Measurements from ENCODE around the gene ARID1B. TPM values are rescaled to one million over a fixed set of nuclear protein-coding genes. Genes with fewer than 3 reads are reported as not detected.

Gene ARID1B
- total and polyA plus RNA-seq, 4 donors = 7.0 to 49.0 (median 24.2) TPM

- WGBS = 87% methylated on average over 3 of the region's 3 CpGs
- Histone ChIP-seq H3K9me3 (ENCODE audit: control insufficient read depth in 4 of 4, low read length in 3 of 4) (no peaks in the 10 kb centered on the region), H3K4me1 (ENCODE audit: control insufficient read depth in 4 of 4, insufficient read depth in 4 of 4, low read length in 3 of 4) (peaks cover 4 to 17% (median 12%) of the 10 kb centered on the region in 4 donors), H3K4me3 (ENCODE audit: low read depth in 1 of 3, low read length in 3 of 3) (no peak overlapping the region), H3K36me3 (ENCODE audit: control insufficient read depth in 4 of 4, insufficient read depth in 3 of 4, low read depth in 1 of 4, low read length in 3 of 4) (peaks cover 11 to 32% (median 23%) of the 10 kb centered on the region in 4 donors), H3K27me3 (ENCODE audit: control insufficient read depth in 4 of 4, insufficient read depth in 4 of 4, low read length in 3 of 4) (no peaks in the 10 kb centered on the region), H3K9ac (ENCODE audit: low read depth in 1 of 2, low read length in 2 of 2) (no peak overlapping the region), H3K27ac (ENCODE audit: low read depth in 1 of 2, low read length in 2 of 2) (peak overlapping the region in 1 of 2 donors; percentile 45)
- TF ChIP-seq NR2F2 (IDR thresholded peaks at IDR 0.05) = no peak
- no peak for TF ChIP-seq FOXA2 (IDR thresholded peaks at IDR 0.05)
- no peak for TF ChIP-seq MAX (IDR thresholded peaks at IDR 0.05)
- no peak for TF ChIP-seq CTCF (IDR thresholded peaks at IDR 0.05; ENCODE audit: low read depth, low read length, missing input control)
- TF ChIP-seq EGR1 (IDR thresholded peaks at IDR 0.05; ENCODE audit: low read depth in 2 of 2) = no peak
- TF ChIP-seq HNF4A (conservative IDR thresholded peaks at IDR 0.05) = no peak
- no peak for TF ChIP-seq REST (IDR thresholded peaks at IDR 0.05)
- no peak for TF ChIP-seq ATF3 (IDR thresholded peaks at IDR 0.05)
- TF ChIP-seq SP1 (IDR thresholded peaks at IDR 0.05) = no peak
- no peak for TF ChIP-seq YY1 (IDR thresholded peaks at IDR 0.05)
- no peak for DNase-seq (ENCODE audit: low spot score)
Measured at GRCh38 chr6:157186785-157187181, 409.6 kb downstream of the ARID1B start.

- Histone ChIP-seq H3K27ac (ENCODE audit: low read depth in 1 of 2, low read length in 2 of 2) (peak overlapping the region in 1 of 2 donors; percentile 45), H3K4me3 (ENCODE audit: low read depth in 1 of 3, low read length in 3 of 3) (no peak overlapping the region), H3K9me3 (ENCODE audit: control insufficient read depth in 4 of 4, low read length in 3 of 4) (no peaks in the 10 kb centered on the region), H3K9ac (ENCODE audit: low read depth in 1 of 2, low read length in 2 of 2) (no peak overlapping the region), H3K36me3 (ENCODE audit: control insufficient read depth in 4 of 4, insufficient read depth in 3 of 4, low read depth in 1 of 4, low read length in 3 of 4) (peaks cover 11 to 38% (median 23%) of the 10 kb centered on the region in 4 donors), H3K4me1 (ENCODE audit: control insufficient read depth in 4 of 4, insufficient read depth in 4 of 4, low read length in 3 of 4) (peaks cover 4 to 17% (median 12%) of the 10 kb centered on the region in 4 donors), H3K27me3 (ENCODE audit: control insufficient read depth in 4 of 4, insufficient read depth in 4 of 4, low read length in 3 of 4) (no peaks in the 10 kb centered on the region)
- WGBS = 67% methylated on average over 11 of the region's 11 CpGs
- peak in 1 of 2 donors; percentile 15 for TF ChIP-seq RAD21 (IDR thresholded peaks at IDR 0.05)
- TF ChIP-seq ATF3 (IDR thresholded peaks at IDR 0.05) = no peak
- TF ChIP-seq EGR1 (IDR thresholded peaks at IDR 0.05; ENCODE audit: low read depth in 2 of 2) = no peak
- TF ChIP-seq ZBTB33 (IDR thresholded peaks at IDR 0.05) = no peak
- TF ChIP-seq FOXA2 (IDR thresholded peaks at IDR 0.05) = peak; percentile 24
- no peak for TF ChIP-seq CTCF (IDR thresholded peaks at IDR 0.05; ENCODE audit: low read depth, low read length, missing input control)
- peak; percentile 43 to 60 for TF ChIP-seq RXRA (IDR thresholded peaks at IDR 0.05)
- DNase-seq (ENCODE audit: low spot score) = no peak
Measured at GRCh38 chr6:157187182-157188083, 410.3 kb downstream of the ARID1B start.

Data from liver (tissue), 9 donors.